ENCODE results near the gene ZNF574. TPM values are rescaled to one million over a fixed set of nuclear protein-coding genes. Genes with fewer than 3 reads are reported as not detected.
A peak's percentile ranks its signal among the peaks of the same experiment; 100 is the strongest.

ZNF574 gene
- polyA plus RNA-seq, 1 of the 3 experiments (the other 2 are of a cell fraction) = 8.5 TPM

DNA sequence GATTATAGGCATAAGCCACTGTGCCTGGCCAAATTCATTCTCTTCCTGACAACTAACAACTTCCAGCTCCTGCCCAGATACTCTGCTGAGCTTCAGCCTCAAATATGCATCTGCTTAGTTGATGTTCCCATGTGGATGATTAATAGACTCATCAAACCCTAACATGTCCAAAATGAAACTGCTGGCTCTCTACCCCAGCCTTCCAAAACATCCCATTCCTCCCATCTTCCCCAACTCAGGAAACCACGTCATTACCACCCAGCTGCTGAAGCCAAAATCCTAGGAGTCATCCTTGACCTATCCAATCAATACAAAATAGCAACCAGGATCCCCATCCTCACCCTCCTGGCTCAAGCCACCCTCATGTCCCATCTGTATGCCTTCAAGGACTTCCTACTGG lies 35.4 kb downstream of the ZNF574 start:
- DNase-seq = no peak
- TF ChIP-seq NRF1 (IDR thresholded peaks at IDR 0.05; ENCODE audit: low read depth, low read length) = no peak
- TF ChIP-seq FOXM1 (IDR thresholded peaks at IDR 0.05; ENCODE audit: low read depth) = no peak
- TF ChIP-seq RAD21 (IDR thresholded peaks at IDR 0.05; ENCODE audit: low read length) = no peak
- TF ChIP-seq RFX5 (IDR thresholded peaks at IDR 0.05; ENCODE audit: low read length) = no peak
- TF ChIP-seq EP300 (IDR thresholded peaks at IDR 0.05; ENCODE audit: borderline replicate concordance in 1 of 2, low read depth in 1 of 2, low read length in 1 of 2) = no peak
- TF ChIP-seq SMC3 (IDR thresholded peaks at IDR 0.05; ENCODE audit: low read depth, low read length) = no peak
- TF ChIP-seq POLR2AphosphoS5 (IDR thresholded peaks at IDR 0.05; ENCODE audit: low read depth, low read length) = no peak
- TF ChIP-seq RCOR1 (IDR thresholded peaks at IDR 0.05; ENCODE audit: low read length) = no peak
- no peak for TF ChIP-seq FOSL2 (IDR thresholded peaks at IDR 0.05; ENCODE audit: borderline replicate concordance, low read depth)
- no peak for TF ChIP-seq FOXJ3 (CRISPR knock-in tag; IDR thresholded peaks at IDR 0.05)
- TF ChIP-seq CHD2 (IDR thresholded peaks at IDR 0.05; ENCODE audit: low read length, partially characterized antibody) = no peak
- TF ChIP-seq RXRA (IDR thresholded peaks at IDR 0.05; ENCODE audit: borderline replicate concordance, low read depth) = no peak
- peak; percentile 72; the same call in 1 of the 2 replicates for TF ChIP-seq TCF12 (IDR thresholded peaks at IDR 0.05)
- TF ChIP-seq, protein P1, sequence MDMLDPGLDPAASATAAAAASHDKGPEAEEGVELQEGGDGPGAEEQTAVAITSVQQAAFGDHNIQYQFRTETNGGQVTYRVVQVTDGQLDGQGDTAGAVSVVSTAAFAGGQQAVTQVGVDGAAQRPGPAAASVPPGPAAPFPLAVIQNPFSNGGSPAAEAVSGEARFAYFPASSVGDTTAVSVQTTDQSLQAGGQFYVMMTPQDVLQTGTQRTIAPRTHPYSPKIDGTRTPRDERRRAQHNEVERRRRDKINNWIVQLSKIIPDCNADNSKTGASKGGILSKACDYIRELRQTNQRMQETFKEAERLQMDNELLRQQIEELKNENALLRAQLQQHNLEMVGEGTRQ (IDR thresholded peaks at IDR 0.05; ENCODE audit: borderline replicate concordance, low read depth, low read length) = no peak
- TF ChIP-seq, protein P2, sequence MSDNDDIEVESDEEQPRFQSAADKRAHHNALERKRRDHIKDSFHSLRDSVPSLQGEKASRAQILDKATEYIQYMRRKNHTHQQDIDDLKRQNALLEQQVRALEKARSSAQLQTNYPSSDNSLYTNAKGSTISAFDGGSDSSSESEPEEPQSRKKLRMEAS (IDR thresholded peaks at IDR 0.05; ENCODE audit: low read depth) = peak; percentile 26
- TF ChIP-seq, protein P3, sequence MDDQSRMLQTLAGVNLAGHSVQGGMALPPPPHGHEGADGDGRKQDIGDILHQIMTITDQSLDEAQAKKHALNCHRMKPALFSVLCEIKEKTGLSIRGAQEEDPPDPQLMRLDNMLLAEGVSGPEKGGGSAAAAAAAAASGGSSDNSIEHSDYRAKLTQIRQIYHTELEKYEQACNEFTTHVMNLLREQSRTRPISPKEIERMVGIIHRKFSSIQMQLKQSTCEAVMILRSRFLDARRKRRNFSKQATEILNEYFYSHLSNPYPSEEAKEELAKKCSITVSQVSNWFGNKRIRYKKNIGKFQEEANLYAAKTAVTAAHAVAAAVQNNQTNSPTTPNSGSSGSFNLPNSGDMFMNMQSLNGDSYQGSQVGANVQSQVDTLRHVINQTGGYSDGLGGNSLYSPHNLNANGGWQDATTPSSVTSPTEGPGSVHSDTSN (IDR thresholded peaks at IDR 0.05) = peak; percentile 74
- TF ChIP-seq TAF1 (IDR thresholded peaks at IDR 0.05; ENCODE audit: borderline replicate concordance, low read depth, low read length) = no peak
- no peak for TF ChIP-seq MXI1 (IDR thresholded peaks at IDR 0.05; ENCODE audit: low read depth, low read length)
- H3K9me2 ChIP-seq = no peaks in the 10 kb centered on the region
- 59% methylated on average over 1 of the region's 1 CpG for WGBS (ENCODE audit: low lambda C conversion rate)
- H3K4me1 ChIP-seq (ENCODE audit: control insufficient read depth in 1 of 2, insufficient read depth in 2 of 2, low read depth in 1 of 2, low read length in 1 of 2) = peaks cover 2 to 42% of the 10 kb centered on the region in 2 experiments; a peak in 3 of 4 replicates
- peak overlapping the region; percentile 38; the same call in 1 of the 2 replicates for H2AFZ ChIP-seq (ENCODE audit: low read depth)
- peak overlapping the region; percentile 43; the same call in 1 of the 2 replicates for H3K4me2 ChIP-seq
- POLR2A ChIA-PET = no interaction called here
- no peak overlapping the region for H3K4me3 ChIP-seq (ENCODE audit: low read depth in 2 of 2, low read length in 1 of 2)
- H3K9ac ChIP-seq = 0 out of 2 replicates have a peak overlapping the region, but pooled peaks have one; percentile 72
- H3F3A ChIP-seq (replicated peaks; ENCODE audit: insufficient read depth) = peaks cover 47% of the 10 kb centered on the region
- H3K9me3 ChIP-seq = no peaks in the 10 kb centered on the region
- no peaks in the 10 kb centered on the region for H3K36me3 ChIP-seq (replicated peaks in 1 of 2; ENCODE audit: control insufficient read depth in 1 of 2, insufficient read depth in 2 of 2, low read length in 1 of 2)
- peak overlapping the region in 1 of 2 experiments; percentile 98; a peak in 2 of 4 replicates for H3K27ac ChIP-seq (ENCODE audit: low read depth in 2 of 2, low read length in 1 of 2)
- CTCF ChIA-PET = interaction anchor here (0.9 to 7.3 kb wide), 6 partner anchors 9 to 109 kb away, joined by 3 to 116 read pairs (median 10); partner anchors contain the start of genes POU2F2 and ZNF526
- H3K79me2 ChIP-seq (ENCODE audit: insufficient read depth) = no peaks in the 10 kb centered on the region
- H4K20me1 ChIP-seq (ENCODE audit: insufficient read depth) = no peaks in the 10 kb centered on the region
- H3K27me3 ChIP-seq (ENCODE audit: insufficient read depth) = no peaks in the 10 kb centered on the region
